ENCODE results near the gene PFN3. TPM values are rescaled to one million over a fixed set of nuclear protein-coding genes. Genes with fewer than 3 reads are reported as not detected.

PFN3 gene
- total and polyA plus RNA-seq, 9 donors, result not detected

DNA sequence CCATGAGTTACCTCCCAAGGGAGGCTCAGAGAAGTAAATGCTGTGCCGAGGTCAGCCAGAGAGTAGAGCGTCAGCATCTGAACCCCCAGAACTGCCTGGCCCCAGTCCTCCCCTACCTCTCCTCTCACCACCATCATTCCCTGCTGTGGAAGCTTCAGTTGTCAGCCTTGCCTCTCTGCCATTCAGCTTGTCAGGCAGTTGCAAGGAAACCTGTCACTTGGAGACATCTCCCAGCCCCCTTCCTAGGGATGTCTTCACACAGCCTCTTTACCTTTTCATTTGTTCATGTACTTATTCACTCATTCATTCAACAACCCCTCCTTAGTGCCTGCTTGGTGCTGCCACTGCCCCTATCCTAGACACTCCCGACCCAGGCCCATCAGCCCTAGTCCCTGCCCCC, 40.6 kb downstream of the PFN3 start:
- DNase-seq, result no peak
- H3K27me3 ChIP-seq, result no peaks in the 10 kb centered on the region
- H3K4me1 ChIP-seq (ENCODE audit: insufficient read depth), result peaks cover 2% of the 10 kb centered on the region
- 70 to 73% (median 70%) methylated on average over 3 of the region's 3 CpGs for WGBS, 3 donors
- H3K36me3 ChIP-seq, result no peaks in the 10 kb centered on the region
- intact Hi-C loops (cut with DNase I), result loop anchor here in 1 of 4 donors (10.0 kb wide), 1 partner anchor 245 kb away; no protein-coding TSS in a partner anchor
- TF ChIP-seq CTCF (IDR thresholded peaks at IDR 0.05), result no peak
- TF ChIP-seq POLR2A (IDR thresholded peaks at IDR 0.05), result no peak
- TF ChIP-seq EP300 (IDR thresholded peaks at IDR 0.05), result no peak
- no peak overlapping the region for H3K4me3 ChIP-seq
- H3K9me3 ChIP-seq, result no peaks in the 10 kb centered on the region
- H3K27ac ChIP-seq, result no peak overlapping the region

DNA sequence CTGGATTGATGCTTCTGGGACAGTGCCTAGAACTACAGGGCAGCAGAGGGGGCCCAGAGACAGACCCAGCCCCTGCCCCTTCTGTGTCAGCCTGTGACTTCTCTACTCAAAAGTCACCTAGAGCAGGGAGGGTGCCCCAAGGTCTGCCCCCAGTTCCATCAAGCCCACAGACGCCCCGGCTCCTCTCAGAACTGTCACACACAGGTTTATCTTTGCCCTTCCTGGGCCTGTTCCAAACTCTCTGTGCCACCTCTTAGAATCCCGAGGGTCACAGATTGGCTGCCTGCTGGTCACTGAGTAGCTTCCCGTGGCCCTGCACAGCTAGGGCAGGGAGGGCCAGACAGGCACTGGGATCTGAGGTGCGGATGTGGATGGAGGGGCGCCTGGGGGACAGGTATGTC, 41.0 kb downstream of the PFN3 start:
- intact Hi-C loops (cut with DNase I), result no loop called here
- no peaks in the 10 kb centered on the region for H3K36me3 ChIP-seq
- TF ChIP-seq CTCF (IDR thresholded peaks at IDR 0.05) (no peak), EP300 (IDR thresholded peaks at IDR 0.05) (no peak), POLR2A (IDR thresholded peaks at IDR 0.05) (no peak)
- DNase-seq, result no peak
- WGBS, 3 donors, result 63 to 91% (median 67%) methylated on average over 6 of the region's 6 CpGs
- H3K9me3 ChIP-seq, result no peaks in the 10 kb centered on the region
- no peak overlapping the region for H3K4me3 ChIP-seq
- peaks cover 2% of the 10 kb centered on the region for H3K4me1 ChIP-seq (ENCODE audit: insufficient read depth)
- H3K27me3 ChIP-seq, result no peaks in the 10 kb centered on the region
- H3K27ac ChIP-seq, result no peak overlapping the region

DNA sequence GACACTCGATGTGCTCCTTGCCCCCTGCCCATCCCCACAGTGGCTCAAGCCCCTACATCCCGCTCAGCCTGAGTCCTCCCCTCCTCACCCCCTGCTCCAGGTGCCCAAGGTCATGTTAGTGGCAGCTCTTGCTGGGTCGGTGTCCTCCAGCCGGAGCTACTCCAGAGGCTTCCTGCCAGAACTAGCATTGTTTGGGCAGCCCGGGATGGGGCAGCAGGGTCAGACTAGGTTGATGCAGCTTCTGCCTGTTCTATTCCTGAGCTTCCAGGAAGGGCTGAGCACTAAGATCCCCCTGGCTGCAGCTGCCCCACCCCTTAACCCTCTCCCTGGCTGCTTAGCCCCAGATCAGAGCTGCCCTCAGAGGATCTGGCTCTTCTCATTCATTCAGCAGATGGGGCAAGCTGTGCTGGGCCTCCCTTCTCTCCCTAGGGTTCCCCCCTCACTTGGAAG, 42.1 kb downstream of the PFN3 start:
- no peak for TF ChIP-seq CTCF (IDR thresholded peaks at IDR 0.05)
- no peak for TF ChIP-seq POLR2A (IDR thresholded peaks at IDR 0.05)
- no peak for TF ChIP-seq EP300 (IDR thresholded peaks at IDR 0.05)
- no peak overlapping the region for H3K27ac ChIP-seq
- no peak for DNase-seq
- WGBS, 3 donors, result 32 to 39% (median 36%) methylated on average over 4 to 5 of the region's 5 CpGs
- intact Hi-C loops (cut with DNase I), result no loop called here
- no peaks in the 10 kb centered on the region for H3K27me3 ChIP-seq
- H3K36me3 ChIP-seq, result no peaks in the 10 kb centered on the region
- no peaks in the 10 kb centered on the region for H3K9me3 ChIP-seq
- peak overlapping the region; percentile 18 for H3K4me3 ChIP-seq
- H3K4me1 ChIP-seq (ENCODE audit: insufficient read depth), result peaks cover 2% of the 10 kb centered on the region

DNA sequence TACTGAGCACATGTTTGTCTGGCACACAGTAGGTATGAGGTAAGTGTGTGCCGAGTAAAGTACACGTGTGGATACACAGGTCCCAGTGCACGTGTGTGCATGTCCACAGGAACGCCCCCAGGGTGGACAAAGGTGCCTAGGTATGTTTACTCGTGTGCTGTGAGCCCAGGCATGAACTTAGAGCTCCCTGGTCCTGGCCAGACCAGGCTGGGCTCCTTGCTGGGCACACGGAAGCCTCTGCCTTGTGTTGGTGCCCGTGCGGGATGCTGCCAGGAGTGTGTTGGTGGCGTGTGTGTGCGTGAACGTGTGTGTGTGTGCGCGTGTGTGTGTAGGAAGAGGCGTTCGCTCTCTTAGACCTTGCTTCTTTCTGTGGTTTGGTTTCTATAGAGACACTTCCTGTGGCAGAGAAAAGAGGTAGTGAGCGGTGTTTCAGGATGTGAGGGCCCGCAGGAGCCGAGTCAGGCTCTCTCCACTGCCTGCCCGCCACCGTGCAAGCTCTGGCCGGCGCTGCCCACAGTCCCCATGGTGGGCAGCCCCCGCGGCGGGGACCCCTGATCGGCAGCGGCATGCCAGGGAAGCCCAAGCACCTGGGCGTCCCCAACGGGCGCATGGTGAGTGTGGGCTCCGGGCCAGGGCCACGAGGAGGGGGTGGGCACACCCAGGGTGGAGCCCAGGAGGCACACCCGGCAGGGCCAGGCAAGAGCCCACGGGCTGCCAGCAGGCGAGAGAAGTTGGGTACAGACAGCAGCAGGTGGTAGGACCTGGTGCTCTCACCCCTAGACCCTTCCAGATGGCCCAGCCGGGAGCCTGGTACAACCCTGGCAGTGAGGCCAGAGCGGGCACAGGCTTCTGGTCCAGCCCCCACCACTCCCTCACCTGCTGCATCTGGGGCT, 42.8 kb downstream of the PFN3 start, which contains the start of gene RGS14:
RGS14 (plus strand) TSS at position 466 of the 893 bp plus-strand sequence; CDS start at position 567, 101 bp downstream.
- Histone ChIP-seq H3K4me1 (ENCODE audit: insufficient read depth) (no peaks in the 10 kb centered on the region), H3K9me3 (no peaks in the 10 kb centered on the region), H3K27ac (no peak within 1 kb of the TSS), H3K36me3 (no peaks in the 10 kb centered on the region), H3K27me3 (no peaks in the 10 kb centered on the region), H3K4me3 (peak within 1 kb of the TSS; percentile 18)
- DNase-seq, result no peak
- TF ChIP-seq CTCF (IDR thresholded peaks at IDR 0.05), result no peak
- TF ChIP-seq POLR2A (IDR thresholded peaks at IDR 0.05), result no peak
- TF ChIP-seq EP300 (IDR thresholded peaks at IDR 0.05), result no peak
- intact Hi-C loops (cut with DNase I), result no loop called here
- WGBS, 3 donors, result 48 to 57% (median 52%) methylated on average over 30 to 37 of the region's 37 CpGs

Measured in ovary (tissue), 9 donors.